GM23338 (cell line): ENCODE results near the gene NDRG3. TPM values are rescaled to one million over a fixed set of nuclear protein-coding genes. Genes with fewer than 3 reads are reported as not detected.

Experiments
- ATAC-seq: fragments of 200-7000 bp; cut with Tn5 transposase; 3 replicates; pipeline ENCODE4 v1.9.1; 2020
- DNase-seq: peaks from one replicate; pipeline ENCODE4 v3.0.0-alpha.2; 2015; ENCODE audit warnings: low spot score
- H2AFZ ChIP-seq: fragments of 200-600 bp; sonication (generic); 2 replicates; pipeline ENCODE4 v1.8.0; 2016; ENCODE audit warnings: antibody characterized with exemption, mild to moderate bottlenecking, moderate library complexity
- H3F3A ChIP-seq: fragments of 200-600 bp; sonication (generic); replicated peaks from 2 replicates; pipeline ENCODE4 v1.8.0; 2017; ENCODE audit warnings: antibody characterized with exemption, mixed run types, low read depth
- H3K27ac ChIP-seq: fragments of 200-600 bp; sonication (generic); 2 replicates; pipeline ENCODE4 v1.6.1; 2016; ENCODE audit warnings: low read depth
- H3K27me3 ChIP-seq: fragments of 200-600 bp; sonication (generic); 2 replicates; pipeline ENCODE4 v1.8.0; 2016; ENCODE audit warnings: mild to moderate bottlenecking, mixed run types, moderate library complexity; ENCODE audit not compliant: insufficient read depth
- H3K36me3 ChIP-seq: fragments of 200-600 bp; sonication (generic); 2 replicates; pipeline ENCODE4 v1.8.0; 2016; ENCODE audit warnings: mild to moderate bottlenecking; ENCODE audit not compliant: insufficient read depth
- H3K4me1 ChIP-seq: fragments of 200-600 bp; sonication (generic); 2 replicates; pipeline ENCODE4 v1.8.0; 2016; ENCODE audit warnings: mild to moderate bottlenecking, moderate library complexity; ENCODE audit not compliant: insufficient read depth
- H3K4me2 ChIP-seq: fragments of 200-600 bp; sonication (generic); 2 replicates; pipeline ENCODE4 v1.7.1; 2017; ENCODE audit warnings: mixed run types
- H3K4me3 ChIP-seq: fragments of 200-600 bp; sonication (generic); 2 replicates; pipeline ENCODE4 v1.6.1; 2016; ENCODE audit warnings: mixed run types
- H3K79me2 ChIP-seq: fragments of 200-600 bp; sonication (generic); replicated peaks from 2 replicates; pipeline ENCODE4 v1.8.0; 2017; ENCODE audit warnings: mild to moderate bottlenecking; ENCODE audit not compliant: insufficient read depth
- H3K9me2 ChIP-seq: fragments of 200-600 bp; sonication (generic); 2 replicates; pipeline ENCODE4 v1.8.0; 2017; ENCODE audit not compliant: insufficient read depth
- H4K20me1 ChIP-seq: fragments of 200-600 bp; sonication (generic); replicated peaks from 2 replicates; pipeline ENCODE4 v1.8.0; 2017; ENCODE audit warnings: mild to moderate bottlenecking; ENCODE audit not compliant: insufficient read depth
- H3K27ac Mint-ChIP-seq: 2 replicates; pipeline ENCODE4 v1.8.0; 2020; ENCODE audit warnings: inconsistent platforms, mild to moderate bottlenecking, moderate library complexity, mixed read lengths
- H3K27me3 Mint-ChIP-seq: 3 replicates; pipeline ENCODE4 v1.8.0; 2022; ENCODE audit warnings: low read depth, mild to moderate bottlenecking, moderate library complexity, mixed read lengths, inconsistent platforms; ENCODE audit not compliant: insufficient read depth, poor library complexity
- H3K36me3 Mint-ChIP-seq: 3 replicates; pipeline ENCODE4 v1.8.0; 2021; ENCODE audit warnings: low read depth, mild to moderate bottlenecking, inconsistent platforms, moderate library complexity, mixed read lengths
- H3K4me1 Mint-ChIP-seq: 3 replicates; pipeline ENCODE4 v1.8.0; 2020; ENCODE audit warnings: mild to moderate bottlenecking, inconsistent platforms, mixed read lengths
- H3K4me3 Mint-ChIP-seq: 3 replicates; pipeline ENCODE4 v1.8.0; 2021; ENCODE audit warnings: moderate library complexity, mild to moderate bottlenecking, inconsistent platforms, mixed read lengths
- H3K9me3 Mint-ChIP-seq: 3 replicates; pipeline ENCODE4 v1.8.0; 2020; ENCODE audit warnings: moderate library complexity, mild to moderate bottlenecking, inconsistent platforms, mixed read lengths
- EZH2 ChIP-seq: fragments of 200-600 bp; sonication (generic); IDR thresholded peaks from one replicate; pipeline ENCODE4 v1.8.0; 2017; ENCODE audit warnings: antibody characterized with exemption, mild to moderate bottlenecking, low read depth; ENCODE audit not compliant: unreplicated experiment
- EZH2phosphoT487 ChIP-seq: fragments of 200-600 bp; sonication (generic); IDR thresholded peaks from one replicate; pipeline ENCODE4 v1.8.1; 2018; ENCODE audit warnings: antibody characterized with exemption; ENCODE audit not compliant: unreplicated experiment
- JUNB ChIP-seq: IDR thresholded peaks from one replicate; pipeline ENCODE4 v1.6.1; 2016; ENCODE audit warnings: antibody characterized with exemption; ENCODE audit not compliant: unreplicated experiment
- NANOG ChIP-seq: IDR thresholded peaks from 2 replicates; pipeline ENCODE4 v1.6.1; 2016; ENCODE audit warnings: antibody characterized with exemption, borderline replicate concordance
- STAT1 ChIP-seq: IDR thresholded peaks from one replicate; pipeline ENCODE4 v1.6.1; 2016; ENCODE audit warnings: antibody characterized with exemption; ENCODE audit not compliant: unreplicated experiment
- ZNF114 ChIP-seq: fragments of 250-450 bp; sonication (Bioruptor Pico); IDR thresholded peaks from 2 replicates; pipeline ENCODE4 v1.5.0; 2020; ENCODE audit warnings: mild to moderate bottlenecking, moderate library complexity
- ZNF331 ChIP-seq: fragments of 250-450 bp; sonication (Bioruptor Pico); IDR thresholded peaks from 2 replicates; pipeline ENCODE4 v1.5.0; 2020; ENCODE audit warnings: low read depth, mild to moderate bottlenecking, moderate library complexity
- polyA plus RNA-seq: library from polyadenylated mRNA; unstranded; fragments of >200 nt; fragmentation: Nextera tagmentation; extraction: Ambion mirVana; gene quantifications from 2 replicates; pipeline ENCODE4 v1.2.1, GENCODE V29; 2016
- total RNA-seq: library from RNA; depleted of rRNA; stranded (reverse); fragments of >200 nt; shearing (Covaris generic); gene quantifications from 2 replicates; pipeline ENCODE4 v1.2.3, GENCODE V29; 2014
- TF ChIP-seq, protein P1 (sequence below): fragments of 250-450 bp; sonication (Bioruptor Pico); IDR thresholded peaks from 2 replicates; pipeline ENCODE4 v1.5.0; 2020; ENCODE audit warnings: mild to moderate bottlenecking, moderate library complexity
- TF ChIP-seq, protein P2 (sequence below), 2 experiments: fragments of 200-600 bp in 1 of 2; sonication (generic) in 1 of 2; conservative IDR thresholded peaks; 2 replicates each; pipeline versions ENCODE4 v1.5.1 to v1.6.1; 2016 to 2017; ENCODE audit warnings: antibody characterized with exemption in 2 of 2, low read depth in 2 of 2, mild to moderate bottlenecking in 2 of 2, moderate library complexity in 1 of 2

NDRG3 gene
- total and polyA plus RNA-seq, 2 experiments from 2014 or later = 18.6 to 24.0 TPM

DNA sequence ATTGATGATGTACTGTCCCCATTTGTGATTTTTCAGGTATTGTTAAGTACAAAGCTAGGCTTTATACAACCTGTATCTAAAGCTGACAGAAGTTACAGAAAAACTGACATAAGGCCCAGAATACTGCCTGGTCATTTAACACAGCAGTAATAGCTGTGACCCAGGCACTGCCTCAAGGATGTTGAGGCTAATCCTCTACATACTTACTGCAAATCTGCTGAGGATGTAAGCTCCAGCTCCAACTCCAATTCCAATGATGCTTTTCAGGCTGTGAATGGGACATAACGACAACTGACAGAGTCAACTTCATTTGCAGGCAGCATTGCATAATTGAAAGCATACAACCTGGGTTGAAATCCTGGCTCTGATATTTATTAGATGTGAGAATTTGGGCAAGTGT lies 63.6 kb downstream of the NDRG3 start (continued):
- TF ChIP-seq JUNB (no peak), EZH2phosphoT487 (no peak), STAT1 (no peak), EZH2 (no peak), NANOG (no peak)
- TF ChIP-seq, protein P1, sequence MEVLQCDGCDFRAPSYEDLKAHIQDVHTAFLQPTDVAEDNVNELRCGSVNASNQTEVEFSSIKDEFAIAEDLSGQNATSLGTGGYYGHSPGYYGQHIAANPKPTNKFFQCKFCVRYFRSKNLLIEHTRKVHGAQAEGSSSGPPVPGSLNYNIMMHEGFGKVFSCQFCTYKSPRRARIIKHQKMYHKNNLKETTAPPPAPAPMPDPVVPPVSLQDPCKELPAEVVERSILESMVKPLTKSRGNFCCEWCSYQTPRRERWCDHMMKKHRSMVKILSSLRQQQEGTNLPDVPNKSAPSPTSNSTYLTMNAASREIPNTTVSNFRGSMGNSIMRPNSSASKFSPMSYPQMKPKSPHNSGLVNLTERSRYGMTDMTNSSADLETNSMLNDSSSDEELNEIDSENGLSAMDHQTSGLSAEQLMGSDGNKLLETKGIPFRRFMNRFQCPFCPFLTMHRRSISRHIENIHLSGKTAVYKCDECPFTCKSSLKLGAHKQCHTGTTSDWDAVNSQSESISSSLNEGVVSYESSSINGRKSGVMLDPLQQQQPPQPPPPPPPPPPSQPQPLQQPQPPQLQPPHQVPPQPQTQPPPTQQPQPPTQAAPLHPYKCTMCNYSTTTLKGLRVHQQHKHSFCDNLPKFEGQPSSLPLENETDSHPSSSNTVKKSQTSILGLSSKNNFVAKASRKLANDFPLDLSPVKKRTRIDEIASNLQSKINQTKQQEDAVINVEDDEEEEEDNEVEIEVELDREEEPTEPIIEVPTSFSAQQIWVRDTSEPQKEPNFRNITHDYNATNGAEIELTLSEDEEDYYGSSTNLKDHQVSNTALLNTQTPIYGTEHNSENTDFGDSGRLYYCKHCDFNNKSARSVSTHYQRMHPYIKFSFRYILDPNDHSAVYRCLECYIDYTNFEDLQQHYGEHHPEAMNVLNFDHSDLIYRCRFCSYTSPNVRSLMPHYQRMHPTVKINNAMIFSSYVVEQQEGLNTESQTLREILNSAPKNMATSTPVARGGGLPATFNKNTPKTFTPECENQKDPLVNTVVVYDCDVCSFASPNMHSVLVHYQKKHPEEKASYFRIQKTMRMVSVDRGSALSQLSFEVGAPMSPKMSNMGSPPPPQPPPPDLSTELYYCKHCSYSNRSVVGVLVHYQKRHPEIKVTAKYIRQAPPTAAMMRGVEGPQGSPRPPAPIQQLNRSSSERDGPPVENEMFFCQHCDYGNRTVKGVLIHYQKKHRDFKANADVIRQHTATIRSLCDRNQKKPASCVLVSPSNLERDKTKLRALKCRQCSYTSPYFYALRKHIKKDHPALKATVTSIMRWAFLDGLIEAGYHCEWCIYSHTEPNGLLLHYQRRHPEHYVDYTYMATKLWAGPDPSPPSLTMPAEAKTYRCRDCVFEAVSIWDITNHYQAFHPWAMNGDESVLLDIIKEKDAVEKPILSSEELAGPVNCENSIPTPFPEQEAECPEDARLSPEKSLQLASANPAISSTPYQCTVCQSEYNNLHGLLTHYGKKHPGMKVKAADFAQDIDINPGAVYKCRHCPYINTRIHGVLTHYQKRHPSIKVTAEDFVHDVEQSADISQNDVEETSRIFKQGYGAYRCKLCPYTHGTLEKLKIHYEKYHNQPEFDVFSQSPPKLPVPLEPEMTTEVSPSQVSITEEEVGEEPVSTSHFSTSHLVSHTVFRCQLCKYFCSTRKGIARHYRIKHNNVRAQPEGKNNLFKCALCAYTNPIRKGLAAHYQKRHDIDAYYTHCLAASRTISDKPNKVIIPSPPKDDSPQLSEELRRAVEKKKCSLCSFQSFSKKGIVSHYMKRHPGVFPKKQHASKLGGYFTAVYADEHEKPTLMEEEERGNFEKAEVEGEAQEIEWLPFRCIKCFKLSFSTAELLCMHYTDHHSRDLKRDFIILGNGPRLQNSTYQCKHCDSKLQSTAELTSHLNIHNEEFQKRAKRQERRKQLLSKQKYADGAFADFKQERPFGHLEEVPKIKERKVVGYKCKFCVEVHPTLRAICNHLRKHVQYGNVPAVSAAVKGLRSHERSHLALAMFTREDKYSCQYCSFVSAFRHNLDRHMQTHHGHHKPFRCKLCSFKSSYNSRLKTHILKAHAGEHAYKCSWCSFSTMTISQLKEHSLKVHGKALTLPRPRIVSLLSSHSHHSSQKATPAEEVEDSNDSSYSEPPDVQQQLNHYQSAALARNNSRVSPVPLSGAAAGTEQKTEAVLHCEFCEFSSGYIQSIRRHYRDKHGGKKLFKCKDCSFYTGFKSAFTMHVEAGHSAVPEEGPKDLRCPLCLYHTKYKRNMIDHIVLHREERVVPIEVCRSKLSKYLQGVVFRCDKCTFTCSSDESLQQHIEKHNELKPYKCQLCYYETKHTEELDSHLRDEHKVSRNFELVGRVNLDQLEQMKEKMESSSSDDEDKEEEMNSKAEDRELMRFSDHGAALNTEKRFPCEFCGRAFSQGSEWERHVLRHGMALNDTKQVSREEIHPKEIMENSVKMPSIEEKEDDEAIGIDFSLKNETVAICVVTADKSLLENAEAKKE (CRISPR knock-in tag) = no peak

- no peaks in the 10 kb centered on the region for H3K79me2 ChIP-seq
- Mint-ChIP-seq H3K4me3 (peak overlapping the region; percentile 22; the same call in 2 of the 3 replicates), H3K9me3 (no peaks in the 10 kb centered on the region; the same call in 1 of the 3 replicates), H3K27ac (no peak overlapping the region; the same call in 1 of the 2 replicates), H3K4me1 (0 out of 3 replicates have a peak, but pooled peaks cover 2% of the 10 kb centered on the region), H3K36me3 (peaks cover 31% of the 10 kb centered on the region), H3K27me3 (peaks cover 4% of the 10 kb centered on the region)
- H3K4me1 ChIP-seq = no peaks in the 10 kb centered on the region
- H3K9me2 ChIP-seq = no peaks in the 10 kb centered on the region
- DNase-seq (no peak), ATAC-seq (no peak)
- H3K27me3 ChIP-seq = no peaks in the 10 kb centered on the region
- H3K4me2 ChIP-seq = no peak overlapping the region
- H3K36me3 ChIP-seq = no peaks in the 10 kb centered on the region
- no peaks in the 10 kb centered on the region for H4K20me1 ChIP-seq
- no peak overlapping the region for H2AFZ ChIP-seq
- H3K4me3 ChIP-seq = no peak overlapping the region
- peak overlapping the region; percentile 47; the same call in 1 of the 2 replicates for H3K27ac ChIP-seq
- H3F3A ChIP-seq = peaks cover 6% of the 10 kb centered on the region; the same call in 1 of the 2 replicates
- TF ChIP-seq ZNF114 (CRISPR knock-in tag) (no peak), ZNF331 (no peak)
- TF ChIP-seq, protein P1 (CRISPR knock-in tag) = peak; percentile 62; the same call in 1 of the 2 replicates
- TF ChIP-seq, protein P2, sequence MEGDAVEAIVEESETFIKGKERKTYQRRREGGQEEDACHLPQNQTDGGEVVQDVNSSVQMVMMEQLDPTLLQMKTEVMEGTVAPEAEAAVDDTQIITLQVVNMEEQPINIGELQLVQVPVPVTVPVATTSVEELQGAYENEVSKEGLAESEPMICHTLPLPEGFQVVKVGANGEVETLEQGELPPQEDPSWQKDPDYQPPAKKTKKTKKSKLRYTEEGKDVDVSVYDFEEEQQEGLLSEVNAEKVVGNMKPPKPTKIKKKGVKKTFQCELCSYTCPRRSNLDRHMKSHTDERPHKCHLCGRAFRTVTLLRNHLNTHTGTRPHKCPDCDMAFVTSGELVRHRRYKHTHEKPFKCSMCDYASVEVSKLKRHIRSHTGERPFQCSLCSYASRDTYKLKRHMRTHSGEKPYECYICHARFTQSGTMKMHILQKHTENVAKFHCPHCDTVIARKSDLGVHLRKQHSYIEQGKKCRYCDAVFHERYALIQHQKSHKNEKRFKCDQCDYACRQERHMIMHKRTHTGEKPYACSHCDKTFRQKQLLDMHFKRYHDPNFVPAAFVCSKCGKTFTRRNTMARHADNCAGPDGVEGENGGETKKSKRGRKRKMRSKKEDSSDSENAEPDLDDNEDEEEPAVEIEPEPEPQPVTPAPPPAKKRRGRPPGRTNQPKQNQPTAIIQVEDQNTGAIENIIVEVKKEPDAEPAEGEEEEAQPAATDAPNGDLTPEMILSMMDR (conservative IDR thresholded peaks at IDR 0.05; ENCODE audit: low read depth in 2 of 2) = no peak
Observed at GRCh38 chr20:36677422-36677771, 68.5 kb downstream of the NDRG3 start.
